GM19035 (cell line): ENCODE results near the gene FRK.
"Not testable (repeated sequence)": the region's sequence is repeated elsewhere in the genome, so short reads cannot be mapped to it uniquely, and the experiment has no call there.

Source experiments
- ATAC-seq: cut with Tn5 transposase; IDR thresholded peaks from one replicate; pipeline ENCODE4 v1.9.1; 2021; ENCODE audit not compliant: unreplicated experiment

The FRK gene

DNA sequence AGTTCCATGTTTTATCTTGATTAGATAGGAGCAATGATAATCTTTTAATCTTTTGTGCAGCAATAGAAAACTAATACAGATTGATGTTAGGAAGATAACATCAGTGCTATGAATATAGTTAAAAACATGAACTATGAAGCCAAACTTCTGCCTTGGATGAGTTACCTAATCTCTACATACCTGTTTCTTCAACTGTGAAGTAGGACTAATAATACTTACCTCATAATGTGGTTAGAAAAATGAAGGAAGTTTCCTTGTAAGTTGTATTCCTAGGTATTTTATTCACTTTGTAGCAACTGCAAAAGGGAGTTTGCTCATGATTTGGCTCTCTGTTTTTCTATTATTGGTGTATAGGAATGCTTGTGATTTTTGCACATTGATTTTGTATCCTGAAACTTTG, 111.9 kb downstream of the FRK start:
- no peak for ATAC-seq

- no peak for ATAC-seq
These were observed 112.6 kb downstream of the FRK start for GRCh38 chr6:115947966-115948541.

GRCh38 chr6:115945812-115946211, 114.9 kb downstream of the FRK start:
- ATAC-seq: no peak

DNA sequence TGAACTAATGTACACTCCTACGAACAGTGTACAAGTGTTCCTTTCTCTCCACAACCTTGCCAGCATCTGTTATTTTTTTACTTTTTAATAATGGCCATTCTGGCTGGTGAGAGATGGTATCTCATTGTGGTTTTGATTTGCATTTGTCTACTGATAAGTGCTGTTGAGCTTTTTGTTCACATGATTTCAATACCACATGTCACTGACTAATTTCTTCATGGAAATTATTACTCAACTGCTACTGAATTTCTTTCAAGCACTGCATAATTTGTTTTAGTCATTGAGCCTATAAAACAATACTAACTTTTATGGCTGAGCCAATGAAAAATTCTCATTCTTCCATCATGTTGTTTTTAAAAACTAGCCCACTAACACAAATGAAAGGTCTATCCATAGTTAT, 115.4 kb downstream of the FRK start:
- ATAC-seq: no peak

DNA sequence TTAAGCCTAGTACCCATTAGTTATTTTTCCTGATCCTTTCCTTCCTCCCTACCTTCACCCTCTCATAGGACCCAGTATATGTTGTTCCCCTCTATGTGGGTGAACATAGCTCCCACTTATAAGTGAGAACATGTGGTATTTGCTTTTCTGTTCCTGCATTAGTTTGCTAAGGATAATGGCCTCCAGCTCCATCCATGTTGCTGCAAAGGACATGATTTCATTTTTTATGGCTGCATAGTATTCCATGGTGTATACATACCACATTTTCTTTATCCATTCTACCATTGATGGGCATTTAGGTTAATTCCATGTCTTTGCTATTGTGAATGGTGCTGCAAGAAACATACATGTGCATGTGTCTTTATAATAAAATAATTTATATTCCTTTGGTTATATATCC, 115.9 kb downstream of the FRK start:
- not testable (repeated sequence) for ATAC-seq

DNA sequence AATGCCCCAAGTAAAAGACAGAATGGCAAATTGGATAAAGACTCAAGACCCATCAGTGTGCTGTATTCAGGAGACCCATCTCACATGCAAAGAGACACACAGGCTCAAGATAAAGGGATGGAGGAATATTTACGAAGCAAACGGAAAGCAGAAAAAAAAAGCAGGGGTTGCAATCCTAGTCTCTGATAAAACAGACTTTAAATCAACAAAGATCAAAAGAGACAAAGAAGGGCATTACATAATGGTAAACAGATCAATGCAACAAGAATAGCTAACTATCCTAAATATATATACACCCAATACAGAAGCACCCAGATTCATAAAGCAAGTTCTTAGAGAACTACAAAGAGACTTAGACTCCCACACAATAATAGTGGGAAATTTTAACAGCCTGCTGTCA, 123.2 kb downstream of the FRK start:
- ATAC-seq: not testable (repeated sequence)

GRCh38 chr6:115935361-115935760, 125.3 kb downstream of the FRK start:
- no peak for ATAC-seq

DNA sequence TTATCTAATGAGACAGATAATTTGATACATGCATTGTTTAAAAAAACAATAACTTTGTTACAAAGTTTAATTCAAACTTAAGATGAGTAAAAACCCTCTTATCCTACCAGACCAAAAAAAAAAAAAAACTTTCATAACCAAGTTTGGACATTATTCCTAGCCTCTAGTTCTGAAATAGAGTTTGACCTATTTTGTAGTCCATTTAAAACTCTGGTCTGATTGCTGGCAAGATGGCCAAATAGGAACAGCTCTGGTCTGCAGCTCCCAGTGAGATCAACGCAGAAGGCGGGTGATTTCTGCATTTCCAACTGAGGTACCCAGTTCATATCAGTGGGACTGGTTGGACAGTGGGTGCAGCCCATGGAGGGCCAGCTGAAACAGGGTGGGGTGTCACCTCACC, 125.9 kb downstream of the FRK start:
- ATAC-seq: no peak

DNA sequence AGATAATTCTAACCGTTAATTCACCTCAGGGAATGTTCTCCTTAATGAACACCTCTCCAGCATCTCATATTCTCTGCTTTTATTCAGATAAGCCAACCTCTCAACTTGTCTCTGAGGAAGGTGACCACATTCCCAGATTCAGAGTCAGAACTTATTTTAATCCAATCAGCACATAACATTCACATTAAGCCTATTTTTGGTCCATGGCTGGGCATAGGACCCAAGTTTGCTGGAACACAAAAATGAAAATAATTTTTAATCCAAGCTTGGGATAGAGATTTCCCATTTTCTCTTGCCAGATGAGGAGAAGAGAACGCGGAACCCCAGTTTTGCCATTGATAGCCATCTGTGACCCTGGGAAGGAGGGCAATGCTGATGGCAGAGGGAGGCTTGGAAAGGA, 126.5 kb downstream of the FRK start:
- ATAC-seq: no peak

- ATAC-seq: no peak
These were observed 128.2 kb downstream of the FRK start for GRCh38 chr6:115932481-115932880.

- ATAC-seq: not testable (repeated sequence)
These were observed 132.7 kb downstream of the FRK start for GRCh38 chr6:115928000-115928399.

- no peak for ATAC-seq
These were observed 137.7 kb downstream of the FRK start for GRCh38 chr6:115922971-115923370.

GRCh38 chr6:115914098-115914497, 146.6 kb downstream of the FRK start:
- ATAC-seq: no peak

- no peak for ATAC-seq
These were observed 150.7 kb downstream of the FRK start for GRCh38 chr6:115909923-115910546.

GRCh38 chr6:115908906-115909559, 151.7 kb downstream of the FRK start:
- ATAC-seq: no peak

DNA sequence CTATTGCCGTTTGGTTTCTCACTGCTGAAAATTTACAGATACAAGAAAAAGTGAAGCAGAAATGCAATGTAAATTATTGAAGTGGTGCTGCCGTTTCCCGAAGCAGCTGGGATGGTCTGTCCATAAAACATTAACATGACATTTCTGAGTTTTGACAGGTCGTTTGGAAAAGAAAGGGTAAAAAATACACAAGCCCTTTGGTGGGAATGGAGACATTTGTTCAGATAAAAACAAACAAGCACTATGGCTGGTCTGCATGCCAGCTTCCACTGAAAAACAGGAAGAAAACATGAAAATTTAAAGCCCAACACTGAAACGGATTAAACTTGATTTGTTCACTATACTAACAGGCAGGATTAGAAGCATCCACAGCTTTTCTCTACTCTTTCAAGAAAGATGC, 155.2 kb downstream of the FRK start:
- ATAC-seq: no peak

DNA sequence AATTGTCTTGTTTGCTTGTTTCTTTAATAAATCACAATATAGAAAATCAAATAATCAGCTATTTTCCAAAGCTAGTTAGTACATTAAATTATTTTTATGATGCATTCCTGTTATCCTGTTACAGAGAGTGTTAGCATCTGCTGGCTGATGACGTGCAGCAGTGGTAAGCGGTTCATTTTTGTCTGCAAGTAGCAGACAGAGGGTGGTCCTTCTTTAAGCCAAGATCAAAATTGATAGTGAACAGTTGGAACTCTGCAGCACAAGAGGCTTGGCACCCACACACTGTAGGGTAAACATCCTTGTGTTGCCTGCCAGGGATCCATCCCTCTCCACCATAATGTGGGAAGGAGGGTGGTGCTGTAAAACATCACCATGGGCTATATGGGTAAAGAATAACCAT, 158.3 kb downstream of the FRK start:
- ATAC-seq: no peak

GRCh38 chr6:115901896-115902295, 158.8 kb downstream of the FRK start:
- no peak for ATAC-seq

DNA sequence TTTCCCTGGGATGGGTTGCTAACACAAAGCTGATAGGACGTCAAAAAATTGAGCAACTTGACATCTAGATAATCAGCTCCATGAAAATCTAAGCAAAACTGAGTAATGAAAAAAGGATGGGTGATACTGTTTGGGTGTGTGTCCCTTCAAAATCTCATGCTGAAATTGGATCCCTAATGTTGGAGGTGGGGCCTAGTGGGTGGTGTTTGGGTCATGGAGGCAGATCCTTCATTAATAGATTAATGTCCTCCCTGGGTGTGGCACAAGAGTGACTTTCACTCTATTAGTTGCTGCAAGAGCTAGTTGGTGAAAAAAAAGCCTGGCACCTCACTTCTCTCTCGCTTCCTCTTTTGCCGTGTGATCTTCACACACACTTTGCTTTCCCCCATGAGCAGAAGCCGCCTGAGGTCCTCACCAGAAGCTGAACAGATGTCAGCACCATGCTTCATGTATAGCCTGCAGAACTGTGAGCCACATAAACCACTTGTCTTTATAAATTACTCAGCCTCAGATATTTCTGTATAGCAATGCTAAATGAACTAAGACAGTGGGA, 160.9 kb downstream of the FRK start:
- peak; percentile 50 for ATAC-seq

DNA sequence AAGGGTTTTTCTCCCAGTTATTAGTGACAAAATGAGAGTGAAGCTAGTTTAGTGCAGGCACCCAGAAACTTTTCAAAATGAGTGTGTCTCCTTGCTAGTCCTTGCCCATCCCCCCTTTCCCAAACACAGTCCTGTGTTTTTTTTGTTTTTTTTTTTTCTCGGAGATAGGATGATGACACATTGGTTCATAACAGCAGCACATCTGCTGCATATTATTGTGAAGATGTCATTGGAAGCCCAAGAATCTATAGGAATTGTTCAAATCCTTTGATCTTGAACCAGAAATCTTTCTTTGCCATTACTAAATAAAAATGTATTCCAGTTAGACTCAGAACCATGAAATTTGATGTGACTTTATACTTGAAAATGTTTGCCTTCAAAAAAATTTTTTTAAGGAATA, 162.4 kb downstream of the FRK start:
- no peak for ATAC-seq

- peak; percentile 46 for ATAC-seq
These were observed 164.1 kb downstream of the FRK start for GRCh38 chr6:115896538-115897129.

GRCh38 chr6:115894426-115894992, 166.2 kb downstream of the FRK start:
- no peak for ATAC-seq
